ENCODE data around the gene LUC7L. TPM values are rescaled to one million over a fixed set of nuclear protein-coding genes. Genes with fewer than 3 reads are reported as not detected.

Gene LUC7L
- total and polyA plus RNA-seq, 9 donors: 56.6 to 112 (median 73.5) TPM

DNA sequence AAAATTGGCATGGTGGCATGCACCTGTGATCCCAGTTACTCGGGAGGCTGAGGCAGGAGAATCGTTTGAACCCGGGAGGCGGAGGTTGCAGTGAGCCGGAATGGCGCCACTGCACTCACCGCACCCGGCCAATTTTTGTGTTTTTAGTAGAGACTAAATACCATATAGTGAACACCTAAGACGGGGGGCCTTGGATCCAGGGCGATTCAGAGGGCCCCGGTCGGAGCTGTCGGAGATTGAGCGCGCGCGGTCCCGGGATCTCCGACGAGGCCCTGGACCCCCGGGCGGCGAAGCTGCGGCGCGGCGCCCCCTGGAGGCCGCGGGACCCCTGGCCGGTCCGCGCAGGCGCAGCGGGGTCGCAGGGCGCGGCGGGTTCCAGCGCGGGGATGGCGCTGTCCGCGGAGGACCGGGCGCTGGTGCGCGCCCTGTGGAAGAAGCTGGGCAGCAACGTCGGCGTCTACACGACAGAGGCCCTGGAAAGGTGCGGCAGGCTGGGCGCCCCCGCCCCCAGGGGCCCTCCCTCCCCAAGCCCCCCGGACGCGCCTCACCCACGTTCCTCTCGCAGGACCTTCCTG is 49.1 kb downstream of the LUC7L start, which contains the start of gene HBQ1:
HBQ1 (plus strand) TSS at position 359 of the 575 bp plus-strand sequence; CDS start at position 387, 28 bp downstream.
- no peak within 1 kb of the TSS for H3K27ac ChIP-seq
- intact Hi-C loops (cut with DNase I): loop anchor here in 2 of 4 donors (2.0 to 5.0 kb wide), 2 partner anchors 73 kb away; no protein-coding TSS in a partner anchor
- no peaks in the 10 kb centered on the region for H3K9me3 ChIP-seq
- no peaks in the 10 kb centered on the region for H3K36me3 ChIP-seq
- H3K4me3 ChIP-seq: peak within 1 kb of the TSS; percentile 11
- peak in 4 of 5 donors; percentile 36 to 65 (median 50) for DNase-seq
- TF ChIP-seq CTCF (IDR thresholded peaks at IDR 0.05) (peak in 1 of 3 donors; percentile 43), EP300 (IDR thresholded peaks at IDR 0.05) (no peak), POLR2A (IDR thresholded peaks at IDR 0.05) (no peak)
- H3K4me1 ChIP-seq (ENCODE audit: insufficient read depth): peaks cover 8% of the 10 kb centered on the region
- 4 to 7% (median 5%) methylated on average over 55 to 59 of the region's 59 CpGs for WGBS, 3 donors
- peaks cover 1% of the 10 kb centered on the region for H3K27me3 ChIP-seq

DNA sequence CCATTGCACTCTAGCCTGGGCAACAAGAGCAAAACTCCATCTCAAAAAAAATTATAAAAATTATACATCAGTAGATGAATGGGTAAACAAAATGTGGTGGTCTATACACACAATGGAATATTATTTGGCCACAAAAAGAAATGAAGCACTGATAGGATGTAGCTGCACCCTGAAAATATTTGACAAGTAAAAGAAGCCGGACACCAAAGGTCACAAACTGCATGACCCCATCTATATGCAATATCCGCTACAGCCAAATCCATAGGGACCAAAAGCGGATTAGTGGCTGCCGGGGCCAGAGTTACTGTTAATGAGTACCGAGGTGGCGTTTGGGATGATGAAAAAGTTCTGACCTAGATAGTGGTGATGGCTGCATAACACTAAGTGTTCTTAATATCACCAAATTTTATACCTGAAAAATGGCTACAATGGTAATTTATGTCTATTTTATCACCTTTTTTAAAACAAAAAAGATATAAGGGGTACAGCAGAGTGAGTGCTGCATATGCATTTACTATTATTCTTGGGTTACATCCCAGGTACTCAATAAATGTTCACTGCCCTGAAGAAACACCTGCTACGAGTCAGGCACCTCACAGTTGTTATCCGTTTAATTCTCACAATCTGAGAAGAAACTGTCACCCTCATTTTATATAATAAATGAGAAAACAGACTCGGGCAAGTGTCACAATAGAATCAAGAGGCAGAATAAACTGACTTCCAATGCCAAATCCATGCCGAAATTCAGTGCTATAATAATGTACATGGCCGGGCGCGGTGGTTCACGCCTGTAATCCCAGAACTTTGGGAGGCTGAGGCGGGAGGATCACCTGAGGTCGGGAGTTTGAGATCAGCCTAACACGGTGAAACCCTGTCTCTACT is 49.8 kb downstream of the LUC7L start:
- Histone ChIP-seq H3K4me3 (no peak overlapping the region), H3K36me3 (no peaks in the 10 kb centered on the region), H3K27ac (no peak overlapping the region), H3K4me1 (ENCODE audit: insufficient read depth) (peaks cover 8% of the 10 kb centered on the region), H3K27me3 (peaks cover 2% of the 10 kb centered on the region), H3K9me3 (no peaks in the 10 kb centered on the region)
- TF ChIP-seq CTCF (IDR thresholded peaks at IDR 0.05) (no peak), POLR2A (IDR thresholded peaks at IDR 0.05) (no peak), EP300 (IDR thresholded peaks at IDR 0.05) (no peak)
- intact Hi-C loops (cut with DNase I): loop anchor here in 2 of 4 donors (2.0 to 5.0 kb wide), 2 partner anchors 72 to 73 kb away; no protein-coding TSS in a partner anchor
- WGBS, 3 donors: 73 to 79% (median 75%) methylated on average over 17 of the region's 17 CpGs
- DNase-seq: no peak

DNA sequence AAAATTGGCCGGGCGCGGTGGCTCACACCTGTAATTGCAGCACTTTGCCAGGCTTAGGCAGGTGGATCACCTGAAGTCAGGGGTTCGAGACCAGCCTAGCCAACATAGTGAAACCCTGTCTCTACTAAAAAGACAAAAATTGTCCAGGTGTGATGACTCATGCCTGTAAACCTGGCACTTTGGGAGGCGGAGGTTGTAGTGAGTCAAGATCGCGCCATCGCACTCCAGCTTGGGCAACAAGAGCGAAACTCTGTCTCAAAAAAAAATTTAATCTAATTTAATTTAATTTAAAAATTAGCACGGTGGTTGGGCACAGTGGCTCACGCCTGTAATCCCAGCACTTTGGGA is 50.6 kb downstream of the LUC7L start:
- H3K27me3 ChIP-seq: peaks cover 2% of the 10 kb centered on the region
- peaks cover 8% of the 10 kb centered on the region for H3K4me1 ChIP-seq (ENCODE audit: insufficient read depth)
- no peaks in the 10 kb centered on the region for H3K36me3 ChIP-seq
- intact Hi-C loops (cut with DNase I): no loop called here
- no peak for TF ChIP-seq POLR2A (IDR thresholded peaks at IDR 0.05)
- TF ChIP-seq CTCF (IDR thresholded peaks at IDR 0.05): no peak
- TF ChIP-seq EP300 (IDR thresholded peaks at IDR 0.05): no peak
- no peak overlapping the region for H3K27ac ChIP-seq
- H3K4me3 ChIP-seq: no peak overlapping the region
- no peaks in the 10 kb centered on the region for H3K9me3 ChIP-seq
- no peak for DNase-seq
- 83 to 90% (median 86%) methylated on average over 11 of the region's 11 CpGs for WGBS, 3 donors

DNA sequence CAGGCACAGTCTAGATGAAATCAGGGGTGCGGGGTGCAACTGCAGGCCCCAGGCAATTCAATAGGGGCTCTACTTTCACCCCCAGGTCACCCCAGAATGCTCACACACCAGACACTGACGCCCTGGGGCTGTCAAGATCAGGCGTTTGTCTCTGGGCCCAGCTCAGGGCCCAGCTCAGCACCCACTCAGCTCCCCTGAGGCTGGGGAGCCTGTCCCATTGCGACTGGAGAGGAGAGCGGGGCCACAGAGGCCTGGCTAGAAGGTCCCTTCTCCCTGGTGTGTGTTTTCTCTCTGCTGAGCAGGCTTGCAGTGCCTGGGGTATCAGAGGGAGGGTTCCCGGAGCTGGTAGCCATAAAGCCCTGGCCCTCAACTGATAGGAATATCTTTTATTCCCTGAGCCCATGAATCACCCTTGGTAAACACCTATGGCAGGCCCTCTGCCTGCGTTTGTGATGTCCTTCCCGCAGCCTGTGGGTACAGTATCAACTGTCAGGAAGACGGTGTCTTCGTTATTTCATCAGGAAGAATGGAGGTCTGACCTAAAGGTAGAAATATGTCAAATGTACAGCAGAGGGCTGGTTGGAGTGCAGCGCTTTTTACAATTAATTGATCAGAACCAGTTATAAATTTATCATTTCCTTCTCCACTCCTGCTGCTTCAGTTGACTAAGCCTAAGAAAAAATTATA is 51.1 kb downstream of the LUC7L start:
- TF ChIP-seq CTCF (IDR thresholded peaks at IDR 0.05) (no peak), EP300 (IDR thresholded peaks at IDR 0.05) (no peak), POLR2A (IDR thresholded peaks at IDR 0.05) (no peak)
- Histone ChIP-seq H3K27me3 (peaks cover 2% of the 10 kb centered on the region), H3K9me3 (no peaks in the 10 kb centered on the region), H3K4me1 (ENCODE audit: insufficient read depth) (peaks cover 8% of the 10 kb centered on the region), H3K4me3 (no peak overlapping the region), H3K36me3 (no peaks in the 10 kb centered on the region), H3K27ac (no peak overlapping the region)
- 69 to 76% (median 74%) methylated on average over 11 of the region's 11 CpGs for WGBS, 3 donors
- no peak for DNase-seq
- intact Hi-C loops (cut with DNase I): no loop called here

All from ovary (tissue), 9 donors.